ENCODE measurements around the gene SPDYA. TPM values are rescaled to one million over a fixed set of nuclear protein-coding genes. Genes with fewer than 3 reads are reported as not detected.

SPDYA gene
- total RNA-seq = 0.36 TPM in 1 of 2 replicates, not detected in the other

DNA sequence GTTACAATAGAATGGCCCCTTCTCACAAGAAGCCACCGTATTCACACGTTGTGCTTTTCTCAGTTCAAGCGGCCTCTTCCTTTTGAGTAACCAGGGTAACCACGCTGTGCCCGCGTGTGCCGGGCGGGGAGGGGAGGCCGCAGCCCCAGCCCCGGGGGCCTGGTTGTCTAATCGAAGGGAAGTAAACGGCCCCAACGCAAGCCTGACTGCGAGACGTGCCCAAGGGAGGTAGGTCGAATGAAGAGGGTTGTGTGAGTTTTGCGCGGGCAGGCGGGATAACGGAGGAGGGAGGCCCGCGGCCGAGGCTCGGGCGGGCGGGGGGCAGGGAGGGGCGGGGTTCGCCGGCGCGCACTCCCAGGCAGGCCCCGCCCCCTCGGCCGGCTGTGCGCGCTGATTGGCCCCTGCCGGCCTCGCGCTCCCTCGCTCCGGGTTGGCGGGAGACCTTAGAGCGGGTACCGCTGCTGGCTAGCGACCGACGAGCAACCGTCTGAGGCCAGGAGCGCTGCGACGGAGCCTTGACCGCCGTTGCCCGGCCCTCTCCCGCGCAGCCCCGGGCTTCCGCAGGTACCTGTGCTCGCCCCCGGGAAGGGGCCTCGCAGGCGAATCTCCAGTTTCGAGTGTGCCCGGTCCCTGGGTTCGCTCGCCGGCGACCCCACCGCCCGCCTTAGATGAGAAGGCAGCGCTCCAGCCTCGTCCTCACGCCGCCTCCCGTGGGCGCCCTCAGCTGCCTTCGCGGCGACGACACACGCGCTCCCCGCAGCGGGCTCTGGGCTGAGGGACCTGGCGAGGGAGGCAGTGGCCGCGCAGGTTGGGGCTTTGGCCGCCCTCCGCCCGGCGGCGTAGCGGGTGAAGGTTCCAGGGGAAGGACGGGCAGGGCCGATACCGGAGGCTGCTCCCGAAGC, at the start of gene SPDYA:
Gene SPDYA, plus strand, starts transcription at position 451 of the 902 bp plus-strand sequence. CDS start 5,181 bp downstream, outside the sequence.

DNA sequence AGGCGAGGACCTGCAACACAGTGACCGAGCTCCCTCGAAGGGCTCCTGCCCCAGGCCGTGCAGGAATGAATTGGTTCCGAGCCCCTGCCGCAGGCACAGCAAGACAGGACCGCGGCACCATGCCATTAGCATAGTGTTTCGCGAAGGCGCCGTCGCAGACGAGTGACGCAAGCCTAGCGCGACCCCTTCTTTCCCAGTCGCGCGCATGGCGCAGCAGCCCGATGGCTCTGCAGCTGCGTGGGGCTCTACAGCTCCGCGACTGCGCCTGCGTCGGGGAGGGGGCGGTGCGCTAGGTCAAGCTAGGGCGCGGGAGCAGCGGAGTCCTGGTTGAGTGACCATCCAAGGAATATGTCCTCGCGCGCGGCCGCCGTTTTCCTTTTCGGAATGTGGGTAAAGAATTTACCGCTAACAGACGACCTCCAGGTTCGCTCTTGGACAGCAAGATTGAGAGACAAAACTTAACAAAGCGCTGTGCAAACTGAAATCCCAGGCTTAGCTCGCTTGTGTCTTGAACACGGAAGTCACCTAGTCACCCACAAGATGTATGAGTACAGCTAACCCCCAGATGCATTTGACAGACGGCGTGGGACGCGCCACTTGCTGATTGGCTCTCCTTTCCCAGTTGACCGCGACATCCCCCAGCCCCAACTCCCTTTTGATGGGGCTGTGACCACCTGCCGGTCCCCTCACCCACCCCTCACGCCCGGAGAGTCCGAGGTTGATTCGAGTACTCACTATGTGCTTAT, 59.7 kb downstream of the SPDYA start, which contains the start of gene TRMT61B:
Gene TRMT61B, minus strand, starts transcription at position 164 of the 746 bp plus-strand sequence. Its CDS starts 32 bp downstream, at position 132.

DNA sequence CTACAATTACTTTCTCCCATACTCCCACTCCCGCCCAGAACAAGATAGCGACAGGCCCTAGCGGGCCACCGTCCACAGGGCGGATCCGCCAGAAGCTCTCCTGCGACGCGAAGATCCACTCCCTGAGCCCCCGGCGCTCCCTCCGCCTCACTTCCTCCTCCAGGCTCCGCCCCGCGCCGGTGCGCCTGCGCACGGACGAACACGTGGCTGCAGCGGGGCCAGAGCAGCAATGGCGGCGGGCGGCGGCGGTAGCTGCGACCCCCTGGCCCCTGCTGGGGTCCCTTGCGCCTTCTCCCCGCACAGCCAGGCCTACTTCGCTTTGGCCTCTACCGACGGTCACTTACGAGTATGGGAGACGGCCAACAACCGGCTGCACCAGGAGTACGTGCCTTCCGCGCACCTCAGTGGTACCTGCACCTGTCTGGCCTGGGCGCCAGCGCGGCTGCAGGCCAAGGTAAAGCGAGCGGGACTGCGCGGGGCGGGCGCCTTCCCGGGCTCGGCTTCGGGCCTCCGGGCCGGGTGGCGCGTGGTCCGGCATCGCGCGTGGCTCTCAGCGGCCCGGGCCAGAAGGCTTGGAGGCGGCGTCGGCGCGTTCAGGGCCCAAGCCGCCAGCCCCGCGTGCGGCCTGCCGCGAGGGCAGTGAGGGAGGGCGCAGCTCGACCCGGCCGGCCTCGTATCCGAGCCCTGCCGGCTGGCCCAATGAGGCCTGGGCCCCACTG, 84.0 kb downstream of the SPDYA start, which contains the start of gene WDR43:
Gene WDR43, plus strand, starts transcription at position 198 of the 719 bp plus-strand sequence. Its CDS starts 32 bp downstream, at position 230.

Other genes with a start within 250 kb of the SPDYA start
- 54.0 and 88.9 TPM in 2 replicates for gene PPP1CB, start 59.0 kb upstream of the SPDYA start, total RNA-seq
- 4.5 and 5.2 TPM in 2 replicates for gene TRMT61B, start 59.5 kb downstream of the SPDYA start, total RNA-seq
- 34.0 and 55.8 TPM in 2 replicates for gene WDR43, start 83.8 kb downstream of the SPDYA start, total RNA-seq
- gene TOGARAM2, start 170.5 kb downstream of the SPDYA start, total RNA-seq = not detected in 2 replicates

Data from cardiac atrium fibroblast (primary cell).